VCaP (cell line): ENCODE data around the gene PRKCH.
A peak's percentile ranks its signal among the peaks of the same experiment; 100 is the strongest.

ENCODE experiments used
- H3K27ac ChIP-seq: fragments of 450-650 bp; 2 replicates; pipeline ENCODE4 v1.5.1; 2017
- CTCF ChIP-seq: fragments of 450-650 bp; conservative IDR thresholded peaks from 2 replicates; pipeline ENCODE4 v1.5.1; 2017; ENCODE audit warnings: mild to moderate bottlenecking, moderate library complexity

Gene PRKCH

GRCh38 chr14:61482348-61483206 is 161.2 kb downstream of the PRKCH start:
- H3K27ac ChIP-seq, result no peak overlapping the region
- no peak for TF ChIP-seq CTCF

GRCh38 chr14:61483476-61483875 is 162.1 kb downstream of the PRKCH start:
- no peak for TF ChIP-seq CTCF

GRCh38 chr14:61484031-61484430 is 162.7 kb downstream of the PRKCH start:
- H3K27ac ChIP-seq, result no peak overlapping the region
- TF ChIP-seq CTCF, result no peak

More at GRCh38 chr14:61483476-61483875, 162.1 kb downstream of the PRKCH start:
- no peak overlapping the region for H3K27ac ChIP-seq

GRCh38 chr14:61484826-61485584 is 163.6 kb downstream of the PRKCH start:
- peak overlapping the region; percentile 31 for H3K27ac ChIP-seq
- TF ChIP-seq CTCF, result no peak

- TF ChIP-seq CTCF, result no peak
- peak overlapping the region; percentile 31; the same call in 1 of the 2 replicates for H3K27ac ChIP-seq
These were observed 164.3 kb downstream of the PRKCH start for GRCh38 chr14:61485661-61486060.

GRCh38 chr14:61486930-61487495 is 165.6 kb downstream of the PRKCH start:
- no peak for TF ChIP-seq CTCF
- no peak overlapping the region for H3K27ac ChIP-seq
